ENCODE data around the gene FGFR3.

DNA sequence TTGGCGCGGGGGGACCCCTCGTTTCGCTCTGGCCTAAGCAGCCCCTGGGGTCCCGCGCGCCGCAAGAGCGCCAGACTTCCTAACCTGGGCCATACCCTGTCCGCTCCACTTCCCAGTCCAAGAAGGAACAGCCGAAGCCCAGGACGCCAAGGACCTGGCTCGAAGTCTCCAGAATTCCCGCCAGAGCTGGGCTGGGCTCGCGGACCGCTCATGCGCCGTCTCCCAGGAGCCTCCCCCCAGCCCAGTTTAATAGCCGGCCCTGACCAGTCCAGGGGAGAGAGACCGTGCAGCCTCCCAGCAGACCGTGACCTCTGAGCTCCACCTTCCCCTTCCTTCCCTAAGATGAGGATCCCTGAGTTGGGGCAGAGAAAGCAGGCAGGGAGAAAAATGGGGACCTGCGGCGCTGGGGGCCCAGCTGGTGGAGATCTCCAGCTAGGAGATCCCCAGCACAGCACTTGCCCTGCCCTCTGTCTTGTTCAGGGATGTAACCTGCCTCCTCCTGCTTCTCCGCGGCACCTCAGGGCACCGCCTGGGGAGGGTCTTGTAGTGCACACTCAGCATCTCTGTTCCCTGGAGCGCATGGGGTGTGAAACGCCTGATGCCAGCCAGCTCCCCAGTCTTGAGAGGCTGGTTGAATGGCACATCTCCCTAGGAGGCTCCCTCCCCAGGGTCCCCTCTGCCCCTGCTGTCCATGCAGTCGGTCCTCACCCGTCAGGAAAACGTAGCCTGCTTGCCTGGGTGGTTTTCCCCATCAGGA, 64.0 kb downstream of the FGFR3 start:
- TF ChIP-seq POLR2AphosphoS5 (IDR thresholded peaks at IDR 0.05; ENCODE audit: low read depth, low read length) (no peak; the same call in 1 of the 2 replicates), TAF1 (IDR thresholded peaks at IDR 0.05; ENCODE audit: borderline replicate concordance, insufficient read depth, low read length) (no peak), REST (IDR thresholded peaks at IDR 0.05; ENCODE audit: insufficient read depth in 1 of 2, low read depth in 2 of 2, low read length in 2 of 2) (no peak), SIN3A (IDR thresholded peaks at IDR 0.05; ENCODE audit: borderline replicate concordance, insufficient read depth, low read length) (no peak)

Data from PFSK-1 (cell line).